ENCODE results near the gene VAV3.

DNA sequence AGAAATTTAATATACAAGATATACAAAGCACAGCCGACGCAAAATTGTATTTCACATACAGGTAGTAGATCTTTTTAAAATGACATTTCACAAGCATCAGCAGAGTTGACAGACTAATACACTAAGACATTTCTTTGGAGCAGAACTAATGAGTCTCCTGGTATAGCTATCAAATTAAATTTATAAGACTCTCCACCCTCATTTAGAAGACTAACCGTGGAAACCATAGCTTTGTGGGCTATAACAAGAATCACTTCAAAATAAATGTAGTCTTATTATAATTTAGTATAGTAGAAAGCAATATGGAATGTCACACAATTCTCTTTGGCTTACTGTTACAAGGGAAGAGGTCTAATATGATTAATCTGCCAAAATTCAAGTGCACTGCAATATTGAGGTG, 204.9 kb downstream of the VAV3 start:
- TF ChIP-seq POLR2A (IDR thresholded peaks at IDR 0.05) = no peak
- TF ChIP-seq, protein P1, sequence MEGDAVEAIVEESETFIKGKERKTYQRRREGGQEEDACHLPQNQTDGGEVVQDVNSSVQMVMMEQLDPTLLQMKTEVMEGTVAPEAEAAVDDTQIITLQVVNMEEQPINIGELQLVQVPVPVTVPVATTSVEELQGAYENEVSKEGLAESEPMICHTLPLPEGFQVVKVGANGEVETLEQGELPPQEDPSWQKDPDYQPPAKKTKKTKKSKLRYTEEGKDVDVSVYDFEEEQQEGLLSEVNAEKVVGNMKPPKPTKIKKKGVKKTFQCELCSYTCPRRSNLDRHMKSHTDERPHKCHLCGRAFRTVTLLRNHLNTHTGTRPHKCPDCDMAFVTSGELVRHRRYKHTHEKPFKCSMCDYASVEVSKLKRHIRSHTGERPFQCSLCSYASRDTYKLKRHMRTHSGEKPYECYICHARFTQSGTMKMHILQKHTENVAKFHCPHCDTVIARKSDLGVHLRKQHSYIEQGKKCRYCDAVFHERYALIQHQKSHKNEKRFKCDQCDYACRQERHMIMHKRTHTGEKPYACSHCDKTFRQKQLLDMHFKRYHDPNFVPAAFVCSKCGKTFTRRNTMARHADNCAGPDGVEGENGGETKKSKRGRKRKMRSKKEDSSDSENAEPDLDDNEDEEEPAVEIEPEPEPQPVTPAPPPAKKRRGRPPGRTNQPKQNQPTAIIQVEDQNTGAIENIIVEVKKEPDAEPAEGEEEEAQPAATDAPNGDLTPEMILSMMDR (IDR thresholded peaks at IDR 0.05) = no peak

Measured in adrenal gland (tissue), 5 donors.